ENCODE results near the gene TRIL.

The TRIL gene

DNA sequence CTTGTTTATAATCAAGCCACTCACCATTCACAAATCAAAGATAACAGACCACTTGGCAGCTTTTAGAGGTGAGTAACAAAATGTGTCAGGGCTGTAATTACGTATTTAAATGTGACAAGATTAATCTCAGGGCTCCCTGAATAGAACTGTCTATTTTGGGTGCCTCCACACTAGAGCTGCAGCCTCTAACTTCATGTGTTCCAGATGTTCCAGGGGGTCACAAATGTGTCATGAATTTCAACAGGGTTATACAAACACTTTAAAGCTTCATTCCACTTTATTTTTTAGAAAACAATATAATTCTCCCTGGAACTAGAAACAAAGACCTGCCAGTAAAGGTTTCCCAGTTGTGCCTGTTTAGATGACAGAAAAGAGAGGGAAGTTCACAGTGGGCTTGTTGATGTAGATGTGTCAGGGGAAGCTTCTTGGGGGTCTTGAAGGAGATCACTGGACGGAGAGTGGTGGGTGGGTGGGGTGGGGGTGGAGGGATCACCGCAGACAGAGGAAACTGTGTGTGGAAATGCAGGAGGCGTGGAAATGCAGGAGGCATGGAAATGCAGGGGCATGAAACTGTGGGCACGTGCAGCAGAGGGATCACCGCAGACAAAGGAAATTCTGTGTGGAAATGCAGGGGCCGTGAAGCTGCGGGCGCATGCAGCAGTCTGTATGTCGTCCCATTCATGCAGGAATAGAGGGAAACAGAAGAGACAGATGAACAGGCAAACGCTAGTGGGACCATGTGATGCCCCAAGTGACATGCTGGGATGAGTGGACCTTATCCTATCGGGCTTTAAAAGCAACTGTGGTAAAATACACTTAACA lies 42.0 kb upstream of the TRIL start:
- CTCF ChIA-PET: interaction anchor here (1.1 to 1.5 kb wide), 2 partner anchors 39 to 44 kb away, joined by 3 to 4 read pairs; no protein-coding TSS in a partner anchor
- peaks cover 2% of the 10 kb centered on the region; the same call in 1 of the 2 replicates for H3K4me1 ChIP-seq (ENCODE audit: control insufficient read depth, insufficient read depth, low read length)
- POLR2A ChIA-PET: no interaction called here
- H3K9me3 ChIP-seq (ENCODE audit: control insufficient read depth, insufficient read depth, low read depth, low read length): no peaks in the 10 kb centered on the region
- TF ChIP-seq SCRT2 (tag by site-specific recombination; IDR thresholded peaks at IDR 0.05) (no peak), ZNF555 (tag by site-specific recombination; conservative IDR thresholded peaks at IDR 0.05) (no peak), ZBTB17 (tag by site-specific recombination; IDR thresholded peaks at IDR 0.05) (no peak), ZNF302 (tag by site-specific recombination; IDR thresholded peaks at IDR 0.05; ENCODE audit: low read depth) (no peak), OSR2 (tag by site-specific recombination; IDR thresholded peaks at IDR 0.05) (no peak)
- TF ChIP-seq, protein P1, sequence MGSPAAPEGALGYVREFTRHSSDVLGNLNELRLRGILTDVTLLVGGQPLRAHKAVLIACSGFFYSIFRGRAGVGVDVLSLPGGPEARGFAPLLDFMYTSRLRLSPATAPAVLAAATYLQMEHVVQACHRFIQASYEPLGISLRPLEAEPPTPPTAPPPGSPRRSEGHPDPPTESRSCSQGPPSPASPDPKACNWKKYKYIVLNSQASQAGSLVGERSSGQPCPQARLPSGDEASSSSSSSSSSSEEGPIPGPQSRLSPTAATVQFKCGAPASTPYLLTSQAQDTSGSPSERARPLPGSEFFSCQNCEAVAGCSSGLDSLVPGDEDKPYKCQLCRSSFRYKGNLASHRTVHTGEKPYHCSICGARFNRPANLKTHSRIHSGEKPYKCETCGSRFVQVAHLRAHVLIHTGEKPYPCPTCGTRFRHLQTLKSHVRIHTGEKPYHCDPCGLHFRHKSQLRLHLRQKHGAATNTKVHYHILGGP (tag by site-specific recombination; IDR thresholded peaks at IDR 0.05): no peak
- H3K36me3 ChIP-seq (ENCODE audit: control insufficient read depth in 2 of 2, insufficient read depth in 1 of 2, low read length in 2 of 2): no peaks in the 10 kb centered on the region
- H3K4me3 ChIP-seq (ENCODE audit: low read depth, low read length): no peak overlapping the region
- no peak overlapping the region for H3K27ac ChIP-seq (ENCODE audit: extremely low read depth, low read depth, low read length)

DNA sequence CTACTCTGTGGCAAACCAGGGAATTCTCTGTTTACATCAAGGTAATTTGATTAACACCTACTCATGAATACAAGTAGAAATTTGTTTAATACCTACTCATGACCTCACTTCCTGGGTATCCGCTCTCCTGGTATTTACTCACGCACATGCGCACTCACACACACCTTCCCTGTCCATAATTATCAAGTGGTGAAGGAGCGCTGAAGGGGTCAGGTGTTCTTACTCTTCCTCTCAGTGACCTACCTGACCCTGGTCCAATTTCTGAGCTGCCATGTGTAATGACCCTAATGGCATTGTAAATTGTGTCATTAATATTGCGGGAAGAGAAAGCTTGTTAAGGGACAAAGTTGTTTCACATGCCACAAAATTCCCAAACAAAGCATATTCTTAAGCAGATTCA lies 41.3 kb upstream of the TRIL start:
- Histone ChIP-seq H3K4me1 (ENCODE audit: control insufficient read depth, insufficient read depth, low read length) (peaks cover 2% of the 10 kb centered on the region; the same call in 1 of the 2 replicates), H3K27ac (ENCODE audit: extremely low read depth, low read depth, low read length) (no peak overlapping the region), H3K4me3 (ENCODE audit: low read depth, low read length) (no peak overlapping the region), H3K9me3 (ENCODE audit: control insufficient read depth, insufficient read depth, low read depth, low read length) (no peaks in the 10 kb centered on the region), H3K36me3 (ENCODE audit: control insufficient read depth in 2 of 2, insufficient read depth in 1 of 2, low read length in 2 of 2) (no peaks in the 10 kb centered on the region)
- ChIA-PET CTCF (interaction anchor here (1.1 to 1.5 kb wide), 2 partner anchors 38 to 43 kb away, joined by 3 to 4 read pairs; no protein-coding TSS in a partner anchor), POLR2A (no interaction called here)
- TF ChIP-seq ZNF585B (tag by site-specific recombination; IDR thresholded peaks at IDR 0.05): no peak
- no peak for TF ChIP-seq ZNF274 (IDR thresholded peaks at IDR 0.05; ENCODE audit: low read length)
- no peak for TF ChIP-seq ZNF274 (tag by site-specific recombination; IDR thresholded peaks at IDR 0.05; ENCODE audit: borderline replicate concordance)
- TF ChIP-seq, protein P2, sequence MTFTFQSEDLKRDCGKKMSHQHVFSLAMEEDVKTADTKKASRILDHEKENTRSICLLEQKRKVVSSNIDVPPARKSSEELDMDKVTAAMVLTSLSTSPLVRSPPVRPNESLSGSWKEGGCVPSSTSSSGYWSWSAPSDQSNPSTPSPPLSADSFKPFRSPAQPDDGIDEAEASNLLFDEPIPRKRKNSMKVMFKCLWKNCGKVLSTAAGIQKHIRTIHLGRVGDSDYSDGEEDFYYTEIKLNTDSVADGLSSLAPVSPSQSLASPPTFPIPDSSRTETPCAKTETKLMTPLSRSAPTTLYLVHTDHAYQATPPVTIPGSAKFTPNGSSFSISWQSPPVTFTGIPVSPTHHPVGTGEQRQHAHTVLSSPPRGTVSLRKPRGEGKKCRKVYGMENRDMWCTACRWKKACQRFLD (tag by site-specific recombination; IDR thresholded peaks at IDR 0.05): no peak
- TF ChIP-seq ZNF302 (tag by site-specific recombination; IDR thresholded peaks at IDR 0.05; ENCODE audit: low read depth): no peak
- TF ChIP-seq, protein P3, sequence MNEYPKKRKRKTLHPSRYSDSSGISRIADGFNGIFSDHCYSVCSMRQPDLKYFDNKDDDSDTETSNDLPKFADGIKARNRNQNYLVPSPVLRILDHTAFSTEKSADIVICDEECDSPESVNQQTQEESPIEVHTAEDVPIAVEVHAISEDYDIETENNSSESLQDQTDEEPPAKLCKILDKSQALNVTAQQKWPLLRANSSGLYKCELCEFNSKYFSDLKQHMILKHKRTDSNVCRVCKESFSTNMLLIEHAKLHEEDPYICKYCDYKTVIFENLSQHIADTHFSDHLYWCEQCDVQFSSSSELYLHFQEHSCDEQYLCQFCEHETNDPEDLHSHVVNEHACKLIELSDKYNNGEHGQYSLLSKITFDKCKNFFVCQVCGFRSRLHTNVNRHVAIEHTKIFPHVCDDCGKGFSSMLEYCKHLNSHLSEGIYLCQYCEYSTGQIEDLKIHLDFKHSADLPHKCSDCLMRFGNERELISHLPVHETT (tag by site-specific recombination; IDR thresholded peaks at IDR 0.05): no peak
- TF ChIP-seq, protein P4, sequence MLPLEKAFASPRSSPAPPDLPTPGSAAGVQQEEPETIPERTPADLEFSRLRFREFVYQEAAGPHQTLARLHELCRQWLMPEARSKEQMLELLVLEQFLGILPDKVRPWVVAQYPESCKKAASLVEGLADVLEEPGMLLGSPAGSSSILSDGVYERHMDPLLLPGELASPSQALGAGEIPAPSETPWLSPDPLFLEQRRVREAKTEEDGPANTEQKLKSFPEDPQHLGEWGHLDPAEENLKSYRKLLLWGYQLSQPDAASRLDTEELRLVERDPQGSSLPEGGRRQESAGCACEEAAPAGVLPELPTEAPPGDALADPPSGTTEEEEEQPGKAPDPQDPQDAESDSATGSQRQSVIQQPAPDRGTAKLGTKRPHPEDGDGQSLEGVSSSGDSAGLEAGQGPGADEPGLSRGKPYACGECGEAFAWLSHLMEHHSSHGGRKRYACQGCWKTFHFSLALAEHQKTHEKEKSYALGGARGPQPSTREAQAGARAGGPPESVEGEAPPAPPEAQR (tag by site-specific recombination; IDR thresholded peaks at IDR 0.05): no peak
- no peak for TF ChIP-seq ZFP69B (tag by site-specific recombination; IDR thresholded peaks at IDR 0.05)
- TF ChIP-seq, protein P5, sequence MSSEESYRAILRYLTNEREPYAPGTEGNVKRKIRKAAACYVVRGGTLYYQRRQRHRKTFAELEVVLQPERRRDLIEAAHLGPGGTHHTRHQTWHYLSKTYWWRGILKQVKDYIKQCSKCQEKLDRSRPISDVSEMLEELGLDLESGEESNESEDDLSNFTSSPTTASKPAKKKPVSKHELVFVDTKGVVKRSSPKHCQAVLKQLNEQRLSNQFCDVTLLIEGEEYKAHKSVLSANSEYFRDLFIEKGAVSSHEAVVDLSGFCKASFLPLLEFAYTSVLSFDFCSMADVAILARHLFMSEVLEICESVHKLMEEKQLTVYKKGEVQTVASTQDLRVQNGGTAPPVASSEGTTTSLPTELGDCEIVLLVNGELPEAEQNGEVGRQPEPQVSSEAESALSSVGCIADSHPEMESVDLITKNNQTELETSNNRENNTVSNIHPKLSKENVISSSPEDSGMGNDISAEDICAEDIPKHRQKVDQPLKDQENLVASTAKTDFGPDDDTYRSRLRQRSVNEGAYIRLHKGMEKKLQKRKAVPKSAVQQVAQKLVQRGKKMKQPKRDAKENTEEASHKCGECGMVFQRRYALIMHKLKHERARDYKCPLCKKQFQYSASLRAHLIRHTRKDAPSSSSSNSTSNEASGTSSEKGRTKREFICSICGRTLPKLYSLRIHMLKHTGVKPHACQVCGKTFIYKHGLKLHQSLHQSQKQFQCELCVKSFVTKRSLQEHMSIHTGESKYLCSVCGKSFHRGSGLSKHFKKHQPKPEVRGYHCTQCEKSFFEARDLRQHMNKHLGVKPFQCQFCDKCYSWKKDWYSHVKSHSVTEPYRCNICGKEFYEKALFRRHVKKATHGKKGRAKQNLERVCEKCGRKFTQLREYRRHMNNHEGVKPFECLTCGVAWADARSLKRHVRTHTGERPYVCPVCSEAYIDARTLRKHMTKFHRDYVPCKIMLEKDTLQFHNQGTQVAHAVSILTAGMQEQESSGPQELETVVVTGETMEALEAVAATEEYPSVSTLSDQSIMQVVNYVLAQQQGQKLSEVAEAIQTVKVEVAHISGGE (tag by site-specific recombination; conservative IDR thresholded peaks at IDR 0.05; ENCODE audit: low read depth): no peak
- TF ChIP-seq ZNF521 (tag by site-specific recombination; IDR thresholded peaks at IDR 0.05): no peak
- TF ChIP-seq, protein P6, sequence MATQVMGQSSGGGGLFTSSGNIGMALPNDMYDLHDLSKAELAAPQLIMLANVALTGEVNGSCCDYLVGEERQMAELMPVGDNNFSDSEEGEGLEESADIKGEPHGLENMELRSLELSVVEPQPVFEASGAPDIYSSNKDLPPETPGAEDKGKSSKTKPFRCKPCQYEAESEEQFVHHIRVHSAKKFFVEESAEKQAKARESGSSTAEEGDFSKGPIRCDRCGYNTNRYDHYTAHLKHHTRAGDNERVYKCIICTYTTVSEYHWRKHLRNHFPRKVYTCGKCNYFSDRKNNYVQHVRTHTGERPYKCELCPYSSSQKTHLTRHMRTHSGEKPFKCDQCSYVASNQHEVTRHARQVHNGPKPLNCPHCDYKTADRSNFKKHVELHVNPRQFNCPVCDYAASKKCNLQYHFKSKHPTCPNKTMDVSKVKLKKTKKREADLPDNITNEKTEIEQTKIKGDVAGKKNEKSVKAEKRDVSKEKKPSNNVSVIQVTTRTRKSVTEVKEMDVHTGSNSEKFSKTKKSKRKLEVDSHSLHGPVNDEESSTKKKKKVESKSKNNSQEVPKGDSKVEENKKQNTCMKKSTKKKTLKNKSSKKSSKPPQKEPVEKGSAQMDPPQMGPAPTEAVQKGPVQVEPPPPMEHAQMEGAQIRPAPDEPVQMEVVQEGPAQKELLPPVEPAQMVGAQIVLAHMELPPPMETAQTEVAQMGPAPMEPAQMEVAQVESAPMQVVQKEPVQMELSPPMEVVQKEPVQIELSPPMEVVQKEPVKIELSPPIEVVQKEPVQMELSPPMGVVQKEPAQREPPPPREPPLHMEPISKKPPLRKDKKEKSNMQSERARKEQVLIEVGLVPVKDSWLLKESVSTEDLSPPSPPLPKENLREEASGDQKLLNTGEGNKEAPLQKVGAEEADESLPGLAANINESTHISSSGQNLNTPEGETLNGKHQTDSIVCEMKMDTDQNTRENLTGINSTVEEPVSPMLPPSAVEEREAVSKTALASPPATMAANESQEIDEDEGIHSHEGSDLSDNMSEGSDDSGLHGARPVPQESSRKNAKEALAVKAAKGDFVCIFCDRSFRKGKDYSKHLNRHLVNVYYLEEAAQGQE (tag by site-specific recombination; IDR thresholded peaks at IDR 0.05): no peak
- TF ChIP-seq ZNF292 (tag by site-specific recombination; IDR thresholded peaks at IDR 0.05; ENCODE audit: borderline replicate concordance, low read depth): no peak
- TF ChIP-seq ZBTB1 (tag by site-specific recombination; IDR thresholded peaks at IDR 0.05): no peak

All from HEK293 (cell line).